Measurements from ENCODE around the gene OBSCN. TPM values are rescaled to one million over a fixed set of nuclear protein-coding genes. Genes with fewer than 3 reads are reported as not detected.

Gene OBSCN
- total and polyA plus RNA-seq, 2 donors (not counting 1 experiment from before 2014, with no cell fraction given), result 10.0 to 63.9 TPM

- Mint-ChIP-seq H3K4me1 (no peaks in the 10 kb centered on the region), H3K4me3 (no peak overlapping the region), H3K9me3 (ENCODE audit: insufficient read depth) (no peaks in the 10 kb centered on the region), H3K27me3 (no peaks in the 10 kb centered on the region), H3K27ac (no peak overlapping the region)
- Histone ChIP-seq H3K27me3 (replicated peaks in 1 of 4; ENCODE audit: control extremely low read depth in 1 of 4, control insufficient read depth in 3 of 4, insufficient read depth in 4 of 4, low read length in 3 of 4) (no peaks in the 10 kb centered on the region), H3K4me3 (ENCODE audit: control extremely low read depth in 1 of 5, extremely low read depth in 1 of 5, insufficient read depth in 1 of 5, low read depth in 2 of 5, low read length in 4 of 5) (no peak overlapping the region), H3K9me3 (ENCODE audit: control extremely low read depth in 1 of 3, control insufficient read depth in 2 of 3, insufficient read depth in 1 of 3, low read length in 2 of 3) (no peaks in the 10 kb centered on the region), H3K27ac (ENCODE audit: low read length in 2 of 2) (no peak overlapping the region), H3K4me2 (replicated peaks; ENCODE audit: low read depth, low read length, poor library complexity, severe bottlenecking) (no peak overlapping the region), H3K9ac (ENCODE audit: low read length) (no peak overlapping the region), H3K79me2 (ENCODE audit: control insufficient read depth, insufficient read depth, low read length) (no peaks in the 10 kb centered on the region), H3K36me3 (replicated peaks in 1 of 2; ENCODE audit: control extremely low read depth in 1 of 2, control insufficient read depth in 1 of 2, extremely low read depth in 1 of 2, insufficient read depth in 2 of 2, low read length in 1 of 2) (peaks cover 0 to 2% of the 10 kb centered on the region in 2 experiments), H3K4me1 (ENCODE audit: control insufficient read depth in 2 of 2, insufficient read depth in 2 of 2, low read length in 2 of 2) (peaks cover 0 to 4% of the 10 kb centered on the region in 2 donors), H2AFZ (ENCODE audit: insufficient read depth, low read depth, low read length, poor library complexity, severe bottlenecking) (no peak overlapping the region), H4K20me1 (ENCODE audit: control insufficient read depth, insufficient read depth, low read length, poor library complexity, severe bottlenecking) (no peaks in the 10 kb centered on the region)
- ChIA-PET CTCF (no interaction called here), POLR2A (no interaction called here)
- no peak for TF ChIP-seq EZH2 (IDR thresholded peaks at IDR 0.05; ENCODE audit: borderline replicate concordance, insufficient read depth, low read depth, low read length, poor library complexity, severe bottlenecking)
- TF ChIP-seq CTCF (IDR thresholded peaks at IDR 0.05), result no peak
- DNase-seq (no peak), ATAC-seq (ENCODE audit: low read depth) (no peak)
- intact Hi-C loops (cut with micrococcal nuclease), result no loop called here
- WGBS (ENCODE audit: insufficient coverage), result 94% methylated on average over 16 of the region's 16 CpGs
Observed at GRCh38 chr1:228281631-228282328, 73.9 kb downstream of the OBSCN start.

GRCh38 chr1:228282329-228283042 is 74.6 kb downstream of the OBSCN start:
- ATAC-seq (ENCODE audit: low read depth) (no peak), DNase-seq (no peak)
- Histone ChIP-seq H2AFZ (ENCODE audit: insufficient read depth, low read depth, low read length, poor library complexity, severe bottlenecking) (no peak overlapping the region), H3K9me3 (ENCODE audit: control extremely low read depth in 1 of 3, control insufficient read depth in 2 of 3, insufficient read depth in 1 of 3, low read length in 2 of 3) (no peaks in the 10 kb centered on the region), H4K20me1 (ENCODE audit: control insufficient read depth, insufficient read depth, low read length, poor library complexity, severe bottlenecking) (no peaks in the 10 kb centered on the region), H3K79me2 (ENCODE audit: control insufficient read depth, insufficient read depth, low read length) (no peaks in the 10 kb centered on the region), H3K9ac (ENCODE audit: low read length) (no peak overlapping the region), H3K27me3 (replicated peaks in 1 of 4; ENCODE audit: control extremely low read depth in 1 of 4, control insufficient read depth in 3 of 4, insufficient read depth in 4 of 4, low read length in 3 of 4) (no peaks in the 10 kb centered on the region), H3K4me1 (ENCODE audit: control insufficient read depth in 2 of 2, insufficient read depth in 2 of 2, low read length in 2 of 2) (no peaks in the 10 kb centered on the region), H3K27ac (ENCODE audit: low read length in 2 of 2) (no peak overlapping the region), H3K36me3 (replicated peaks in 1 of 2; ENCODE audit: control extremely low read depth in 1 of 2, control insufficient read depth in 1 of 2, extremely low read depth in 1 of 2, insufficient read depth in 2 of 2, low read length in 1 of 2) (peaks cover 0 to 2% of the 10 kb centered on the region in 2 experiments), H3K4me2 (replicated peaks; ENCODE audit: low read depth, low read length, poor library complexity, severe bottlenecking) (no peak overlapping the region), H3K4me3 (ENCODE audit: control extremely low read depth in 1 of 5, extremely low read depth in 1 of 5, insufficient read depth in 1 of 5, low read depth in 2 of 5, low read length in 4 of 5) (no peak overlapping the region)
- Mint-ChIP-seq H3K9me3 (ENCODE audit: insufficient read depth) (no peaks in the 10 kb centered on the region), H3K4me3 (no peak overlapping the region), H3K27ac (no peak overlapping the region), H3K27me3 (no peaks in the 10 kb centered on the region), H3K4me1 (no peaks in the 10 kb centered on the region)
- 91% methylated on average over 17 of the region's 17 CpGs for WGBS (ENCODE audit: insufficient coverage)
- intact Hi-C loops (cut with micrococcal nuclease), result no loop called here
- ChIA-PET POLR2A (no interaction called here), CTCF (no interaction called here)
- TF ChIP-seq CTCF (IDR thresholded peaks at IDR 0.05) (no peak), EZH2 (IDR thresholded peaks at IDR 0.05; ENCODE audit: borderline replicate concordance, insufficient read depth, low read depth, low read length, poor library complexity, severe bottlenecking) (no peak)
